Measurements from ENCODE around the gene TNFSF13B.

The TNFSF13B gene

GRCh38 chr13:108273429-108274118, 4.1 kb downstream of the TNFSF13B start:
- Histone ChIP-seq H3K36me3 (ENCODE audit: control insufficient read depth, insufficient read depth, low read length) (no peaks in the 10 kb centered on the region), H3K4me3 (replicated peaks; ENCODE audit: low read depth, low read length) (no peak overlapping the region), H3K27me3 (replicated peaks; ENCODE audit: control insufficient read depth, insufficient read depth, low read length) (no peaks in the 10 kb centered on the region)
- TF ChIP-seq CTCF (IDR thresholded peaks at IDR 0.05; ENCODE audit: insufficient read depth, low read length, poor library complexity, severe bottlenecking) = no peak
- DNase-seq (ENCODE audit: extremely low read depth, insufficient read length) = no peak

GRCh38 chr13:108274718-108275117, 5.2 kb downstream of the TNFSF13B start:
- DNase-seq (ENCODE audit: extremely low read depth, insufficient read length) = no peak
- Histone ChIP-seq H3K27me3 (replicated peaks; ENCODE audit: control insufficient read depth, insufficient read depth, low read length) (no peaks in the 10 kb centered on the region), H3K4me3 (replicated peaks; ENCODE audit: low read depth, low read length) (no peak overlapping the region), H3K36me3 (ENCODE audit: control insufficient read depth, insufficient read depth, low read length) (no peaks in the 10 kb centered on the region)
- no peak for TF ChIP-seq CTCF (IDR thresholded peaks at IDR 0.05; ENCODE audit: insufficient read depth, low read length, poor library complexity, severe bottlenecking)

- no peak for DNase-seq (ENCODE audit: extremely low read depth, insufficient read length)
- TF ChIP-seq CTCF (IDR thresholded peaks at IDR 0.05; ENCODE audit: insufficient read depth, low read length, poor library complexity, severe bottlenecking) = no peak
Observed at GRCh38 chr13:108276060-108276459, 6.5 kb downstream of the TNFSF13B start.

GRCh38 chr13:108278466-108278865, 8.9 kb downstream of the TNFSF13B start:
- H3K27me3 ChIP-seq (replicated peaks; ENCODE audit: control insufficient read depth, insufficient read depth, low read length) = no peaks in the 10 kb centered on the region
- no peaks in the 10 kb centered on the region for H3K36me3 ChIP-seq (ENCODE audit: control insufficient read depth, insufficient read depth, low read length)
- DNase-seq (ENCODE audit: extremely low read depth, insufficient read length) = no peak
- no peak overlapping the region for H3K4me3 ChIP-seq (replicated peaks; ENCODE audit: low read depth, low read length)
- TF ChIP-seq CTCF (IDR thresholded peaks at IDR 0.05; ENCODE audit: insufficient read depth, low read length, poor library complexity, severe bottlenecking) = no peak

More at GRCh38 chr13:108276060-108276459, 6.5 kb downstream of the TNFSF13B start:
- no peaks in the 10 kb centered on the region for H3K27me3 ChIP-seq (replicated peaks; ENCODE audit: control insufficient read depth, insufficient read depth, low read length)
- H3K36me3 ChIP-seq (ENCODE audit: control insufficient read depth, insufficient read depth, low read length) = no peaks in the 10 kb centered on the region
- H3K4me3 ChIP-seq (replicated peaks; ENCODE audit: low read depth, low read length) = no peak overlapping the region

- no peaks in the 10 kb centered on the region for H3K27me3 ChIP-seq (replicated peaks; ENCODE audit: control insufficient read depth, insufficient read depth, low read length)
- no peak for TF ChIP-seq CTCF (IDR thresholded peaks at IDR 0.05; ENCODE audit: insufficient read depth, low read length, poor library complexity, severe bottlenecking)
- H3K4me3 ChIP-seq (replicated peaks; ENCODE audit: low read depth, low read length) = no peak overlapping the region
- no peaks in the 10 kb centered on the region for H3K36me3 ChIP-seq (ENCODE audit: control insufficient read depth, insufficient read depth, low read length)
- DNase-seq (ENCODE audit: extremely low read depth, insufficient read length) = no peak
Observed at GRCh38 chr13:108281901-108282300, 12.4 kb downstream of the TNFSF13B start.

- H3K27me3 ChIP-seq (replicated peaks; ENCODE audit: control insufficient read depth, insufficient read depth, low read length) = no peaks in the 10 kb centered on the region
- H3K4me3 ChIP-seq (replicated peaks; ENCODE audit: low read depth, low read length) = no peak overlapping the region
- TF ChIP-seq CTCF (IDR thresholded peaks at IDR 0.05; ENCODE audit: insufficient read depth, low read length, poor library complexity, severe bottlenecking) = no peak
- DNase-seq (ENCODE audit: extremely low read depth, insufficient read length) = no peak
- H3K36me3 ChIP-seq (ENCODE audit: control insufficient read depth, insufficient read depth, low read length) = no peaks in the 10 kb centered on the region
Observed at GRCh38 chr13:108283110-108283509, 13.6 kb downstream of the TNFSF13B start.
